NB4 (cell line): ENCODE data around the gene MOB1B.
"Not testable (repeated sequence)": the region's sequence is repeated elsewhere in the genome, so short reads cannot be mapped to it uniquely, and the experiment has no call there.

ENCODE experiments used
- DNase-seq: peaks from one replicate; pipeline ENCODE4 v3.0.0; 2010; ENCODE audit warnings: low read depth
- H3K4me3 ChIP-seq: one replicate; pipeline ENCODE4 v1.5.1; 2011; ENCODE audit warnings: mild to moderate bottlenecking, low read depth, low read length, moderate library complexity
- MAX ChIP-seq: IDR thresholded peaks from 2 replicates; pipeline ENCODE4 v1.6.1; 2011; ENCODE audit warnings: low read depth, low read length
- MYC ChIP-seq: IDR thresholded peaks from 2 replicates; pipeline ENCODE4 v1.6.1; 2011; ENCODE audit warnings: low read depth, low read length
- POLR2A ChIP-seq: IDR thresholded peaks from 2 replicates; pipeline ENCODE4 v1.6.1; 2011; ENCODE audit warnings: mild to moderate bottlenecking; ENCODE audit not compliant: insufficient read length; ENCODE audit errors: extremely low read depth
- TF ChIP-seq, protein P1 (sequence below): IDR thresholded peaks from one replicate; pipeline ENCODE4 v1.5.1; 2012; ENCODE audit warnings: low read depth, low read length

The MOB1B gene

DNA sequence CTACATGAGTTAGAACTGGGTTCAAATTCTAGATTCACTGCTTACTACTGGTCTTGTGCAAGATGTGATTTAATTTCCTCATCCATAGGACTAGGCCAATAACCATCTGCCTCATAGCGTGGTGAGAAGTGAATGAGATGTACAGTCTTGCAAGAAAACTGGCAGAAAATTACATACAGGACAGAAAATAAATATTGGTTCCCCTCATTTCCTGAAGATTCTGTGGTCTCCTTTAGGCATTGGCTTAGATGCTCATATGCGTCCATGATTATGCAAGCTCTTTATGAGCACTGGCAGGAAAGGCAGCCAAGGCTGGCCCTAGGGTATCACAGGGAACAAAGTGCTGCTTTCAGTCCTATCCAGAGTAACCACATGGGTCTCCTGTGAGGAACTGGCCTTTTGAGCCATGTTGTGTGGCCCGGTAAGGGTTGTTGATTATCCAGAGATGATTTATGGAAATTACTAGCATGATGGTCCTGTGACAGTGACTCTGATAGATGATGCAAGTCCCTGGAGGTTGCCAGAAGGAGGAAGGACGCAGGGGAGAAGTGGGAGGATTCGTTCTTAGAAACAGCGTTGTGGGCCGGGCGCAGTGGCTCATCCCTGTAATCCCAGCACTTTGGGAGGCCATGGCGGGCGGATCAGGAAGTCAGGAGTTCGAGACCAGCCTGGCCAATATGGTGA, 9.9 kb upstream of the MOB1B start:
- peak; percentile 84 for DNase-seq
- TF ChIP-seq, protein P1, sequence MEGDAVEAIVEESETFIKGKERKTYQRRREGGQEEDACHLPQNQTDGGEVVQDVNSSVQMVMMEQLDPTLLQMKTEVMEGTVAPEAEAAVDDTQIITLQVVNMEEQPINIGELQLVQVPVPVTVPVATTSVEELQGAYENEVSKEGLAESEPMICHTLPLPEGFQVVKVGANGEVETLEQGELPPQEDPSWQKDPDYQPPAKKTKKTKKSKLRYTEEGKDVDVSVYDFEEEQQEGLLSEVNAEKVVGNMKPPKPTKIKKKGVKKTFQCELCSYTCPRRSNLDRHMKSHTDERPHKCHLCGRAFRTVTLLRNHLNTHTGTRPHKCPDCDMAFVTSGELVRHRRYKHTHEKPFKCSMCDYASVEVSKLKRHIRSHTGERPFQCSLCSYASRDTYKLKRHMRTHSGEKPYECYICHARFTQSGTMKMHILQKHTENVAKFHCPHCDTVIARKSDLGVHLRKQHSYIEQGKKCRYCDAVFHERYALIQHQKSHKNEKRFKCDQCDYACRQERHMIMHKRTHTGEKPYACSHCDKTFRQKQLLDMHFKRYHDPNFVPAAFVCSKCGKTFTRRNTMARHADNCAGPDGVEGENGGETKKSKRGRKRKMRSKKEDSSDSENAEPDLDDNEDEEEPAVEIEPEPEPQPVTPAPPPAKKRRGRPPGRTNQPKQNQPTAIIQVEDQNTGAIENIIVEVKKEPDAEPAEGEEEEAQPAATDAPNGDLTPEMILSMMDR = no peak
- no peak for TF ChIP-seq MYC
- TF ChIP-seq MAX = no peak
- TF ChIP-seq POLR2A = no peak
- no peak overlapping the region for H3K4me3 ChIP-seq

- no peak for DNase-seq
- no peak overlapping the region for H3K4me3 ChIP-seq
- TF ChIP-seq MAX (no peak), MYC (no peak), POLR2A (no peak)
- TF ChIP-seq, protein P1 = no peak
Measured at GRCh38 chr4:70893790-70894189, 8.4 kb upstream of the MOB1B start.

- TF ChIP-seq MYC = no peak
- TF ChIP-seq, protein P1 = no peak
- no peak for TF ChIP-seq MAX
- no peak for TF ChIP-seq POLR2A
- H3K4me3 ChIP-seq = no peak overlapping the region
- DNase-seq = no peak
Measured at GRCh38 chr4:70895405-70895804, 6.8 kb upstream of the MOB1B start.

GRCh38 chr4:70895811-70896491, 6.2 kb upstream of the MOB1B start:
- H3K4me3 ChIP-seq = no peak overlapping the region
- DNase-seq = no peak
- no peak for TF ChIP-seq MAX
- TF ChIP-seq, protein P1 = no peak
- no peak for TF ChIP-seq MYC
- TF ChIP-seq POLR2A = no peak

DNA sequence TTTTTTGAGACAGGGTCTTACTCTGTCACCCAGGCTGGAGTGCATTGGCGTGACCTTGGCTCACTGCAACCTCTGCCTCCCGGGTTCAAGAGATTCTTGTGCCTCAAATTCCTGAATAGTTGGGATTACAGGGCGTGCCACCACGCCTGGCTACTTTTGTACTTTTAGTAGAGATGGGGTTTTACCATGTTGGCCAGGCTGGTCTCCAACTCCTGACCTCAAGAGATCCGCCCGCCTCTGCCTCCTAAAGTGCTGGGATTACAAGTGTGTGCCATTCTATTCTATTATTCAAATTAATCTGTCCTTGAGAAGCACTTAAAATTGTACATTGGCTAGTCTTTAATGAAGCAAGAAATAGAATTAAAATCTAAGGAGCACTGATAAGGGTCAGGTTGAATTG, 3.6 kb upstream of the MOB1B start:
- DNase-seq, H3K4me3 ChIP-seq: not testable (repeated sequence)

DNA sequence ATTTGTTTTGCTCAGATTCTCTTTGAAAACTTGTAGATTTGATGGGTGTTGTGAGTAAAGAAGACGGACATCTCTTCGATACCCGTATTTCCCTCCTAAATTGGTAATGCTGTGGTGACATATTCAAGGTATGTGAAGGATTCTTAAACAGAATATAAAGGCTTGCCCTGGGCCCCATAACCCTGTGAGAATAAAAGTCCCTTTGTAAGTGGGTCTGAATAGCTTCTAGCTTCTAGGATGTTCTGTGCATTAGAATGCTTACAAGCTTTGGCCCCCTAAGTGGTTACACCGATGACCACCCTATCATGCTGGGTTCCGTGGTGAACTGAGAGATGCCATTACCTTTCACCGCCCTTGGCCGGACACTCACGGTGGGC, 574 bp upstream of the MOB1B start:
- DNase-seq = no peak
- H3K4me3 ChIP-seq = peak overlapping the region; percentile 65
- TF ChIP-seq MAX (no peak), MYC (no peak), POLR2A (no peak)
- TF ChIP-seq, protein P1 = no peak
